Heart right ventricle (tissue), 16 donors: ENCODE data around the gene THSD7B. TPM values are rescaled to one million over a fixed set of nuclear protein-coding genes. Genes with fewer than 3 reads are reported as not detected.

Experiments used
- ATAC-seq, 8 donors: fragments of 200-7000 bp; cut with Tn5 transposase; one replicate each; pipeline ENCODE4 v1.9.1; 2020; ENCODE audit warnings: mild to moderate bottlenecking in 8 of 8, moderate library complexity in 8 of 8, moderate number of reproducible peaks in 1 of 8
- DNase-seq, 2 donors: peaks; one replicate each; pipeline ENCODE4 v3.0.0-alpha.2; 2020
- H3K27ac ChIP-seq, 10 donors: fragments of 200-600 bp; sonication (generic) in 2 of 10; one replicate each; pipeline versions ENCODE4 v1.5.0 to v1.8.0; 2020 to 2022; ENCODE audit warnings: mild to moderate bottlenecking in 3 of 10
- H3K27me3 ChIP-seq, 7 donors: fragments of 200-600 bp; one replicate each; pipeline ENCODE4 v1.8.0; 2021 to 2022; ENCODE audit warnings: mild to moderate bottlenecking in 2 of 7
- H3K36me3 ChIP-seq, 9 donors: fragments of 200-600 bp; sonication (generic) in 1 of 9; one replicate each; pipeline versions ENCODE4 v1.5.0 to v1.8.0; 2020 to 2022; ENCODE audit warnings: mild to moderate bottlenecking in 2 of 9
- H3K4me1 ChIP-seq, 9 donors: fragments of 200-600 bp; sonication (generic) in 1 of 9; one replicate each; pipeline versions ENCODE4 v1.5.0 to v1.8.0; 2020 to 2022; ENCODE audit warnings: mild to moderate bottlenecking in 4 of 9
- H3K4me3 ChIP-seq, 10 donors: fragments of 200-600 bp; sonication (generic) in 2 of 10; one replicate each; pipeline versions ENCODE4 v1.5.0 to v1.8.0; 2020 to 2022; ENCODE audit warnings: mild to moderate bottlenecking in 7 of 10, moderate library complexity in 2 of 10
- H3K9me3 ChIP-seq, 11 donors: fragments of 200-600 bp in 10 of 11; sonication (generic) in 2 of 11; one replicate each; pipeline versions ENCODE4 v1.5.0 to v1.8.0; 2013 to 2022; ENCODE audit warnings: mild to moderate bottlenecking in 2 of 11, control low read depth in 1 of 11, moderate library complexity in 1 of 11
- CTCF ChIP-seq, 9 donors: fragments of 200-600 bp; sonication (generic) in 2 of 9; IDR thresholded peaks; one replicate each; pipeline versions ENCODE4 v1.5.0 to v1.8.0; 2021 to 2022; ENCODE audit warnings: antibody characterized with exemption in 9 of 9, mild to moderate bottlenecking in 5 of 9, moderate library complexity in 1 of 9
- WGBS, 2 donors: extraction: QIAGEN DNeasy Blood & Tissue Kit; methylation state at CpG; one replicate each; pipeline ENCODE4 v1.1.7; 2013; ENCODE audit warnings: inconsistent platforms in 1 of 2; 5-methylcytosine and 5-hydroxymethylcytosine counted together
- intact Hi-C, 10 donors: fragments of 100-400 bp; cut with DNase I; formaldehyde crosslinking; loops; one replicate each; pipeline versions ENCODE4 v1.11.1 to v1.14.2; 2022
- polyA plus RNA-seq, 2 donors: library from polyadenylated mRNA; stranded (reverse); fragments of 200-250 nt; gene quantifications; one replicate each; pipeline ENCODE4 v1.2.3, GENCODE V29; 2013
- total RNA-seq, 10 donors: library from RNA; stranded (reverse); fragmentation: NEBNext Ultra II Directional in 3 of 10; extraction: Animal tissue kit (Norgen Biotek cat#: 25700) in 3 of 10; gene quantifications; one replicate each; pipeline versions ENCODE4 v1.2.1 to v1.2.4, GENCODE V29; 2021 to 2023
- donor health status: Arrhythmogenic right ventricular cardiomyopathy.
- donor health status: ischemic (EF 13 %, LVEDD 7.1; RV severe dilation, severe dysfunction).
- donor health status: healthy with polysubstance abuse.
- donor health status: DM: no; HTN: yes; CAD: no.
- donor health status: DM: no; HTN: no; CAD: no.
- donor health status: ischemic (EF 25% LVEDD 6.9; RV normal size, moderate dysfunction).
- donor health status: ischemic (EF 25% LVEDD 5.7; RV mildly dilated, moderate dysfunction).
- donor health status: healthy.
- donor health status: DM: yes; HTN: yes; CAD: no.
- donor health status: Ischemic cardiomyopathy.
- donor health status: ischemic (EF 35%, LVEDD 5.7; RV mildly dilated, moderate dysfunction).
- donor health status: nonischemic (EF 11% LVEDD 7.7; RV severe dilation, severe dysfunction).
- donor health status: DM: yes; HTN: yes; CAD: no.
- donor health status: PGD.
- donor health status: ischemic (EF 29% LVEDD 5.4; RV normal size, mild dysfunction).
- donor health status: nonischemic (EF 23%, LVEDD 6.1; RV moderate dilation, normal function).

The THSD7B gene
- total and polyA plus RNA-seq, 12 donors: 0.01 to 0.39 (median 0.18) TPM

DNA sequence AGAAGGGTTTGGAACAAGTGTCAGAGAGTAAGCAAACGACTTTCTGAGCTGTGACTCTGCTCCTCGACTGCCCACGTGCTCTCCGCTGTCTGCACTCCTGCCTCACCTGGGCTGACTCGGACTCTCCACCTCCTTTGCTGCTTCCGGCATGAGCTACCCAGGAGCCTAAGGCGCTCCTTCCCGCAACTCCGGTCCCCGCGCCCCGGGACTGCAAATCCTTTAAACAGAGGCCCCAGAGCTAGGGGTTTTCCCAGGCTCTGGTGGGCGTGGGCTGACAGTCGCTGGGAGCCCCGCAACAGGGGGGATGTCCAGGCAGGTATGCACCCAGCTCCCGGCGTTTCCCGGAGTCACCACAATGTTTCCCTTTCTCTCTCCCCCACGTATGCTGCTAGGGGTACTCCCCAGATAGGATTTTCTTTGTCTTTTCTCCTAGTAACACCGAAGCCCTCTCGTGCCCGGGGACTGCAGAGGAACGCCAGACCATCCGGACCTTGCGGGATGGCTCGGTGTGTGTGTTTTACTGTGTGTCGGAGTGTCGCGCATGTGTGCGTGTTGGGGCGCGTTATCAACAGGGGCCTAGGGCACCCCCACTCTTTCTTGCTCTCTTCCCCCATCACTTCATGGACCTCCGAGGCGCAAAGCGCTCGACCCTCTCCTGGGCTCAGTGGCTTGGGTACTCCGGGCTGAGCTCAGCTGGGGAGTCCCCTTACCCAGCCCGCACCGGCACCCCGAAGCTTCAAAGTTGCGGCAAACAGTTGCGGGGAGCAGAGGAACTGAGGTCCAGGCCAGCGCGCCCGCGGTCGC, 691 bp upstream of the THSD7B start:
- H3K4me1 ChIP-seq: peaks cover 0 to 25% (median 8%) of the 10 kb centered on the region in 9 donors
- intact Hi-C loops: no loop called here
- peak overlapping the region; percentile 40 to 63 (median 50) for H3K4me3 ChIP-seq
- TF ChIP-seq CTCF (IDR thresholded peaks at IDR 0.05): no peak
- H3K27ac ChIP-seq: no peak overlapping the region
- no peaks in the 10 kb centered on the region for H3K9me3 ChIP-seq
- no peaks in the 10 kb centered on the region for H3K36me3 ChIP-seq
- 0 to 2% methylated on average over 46 to 47 of the region's 47 CpGs for WGBS, 2 donors
- no peak for DNase-seq
- peak in 4 of 8 donors; percentile 37 to 47 (median 42) for ATAC-seq
- H3K27me3 ChIP-seq: peaks cover 16 to 64% (median 47%) of the 10 kb centered on the region in 7 donors

DNA sequence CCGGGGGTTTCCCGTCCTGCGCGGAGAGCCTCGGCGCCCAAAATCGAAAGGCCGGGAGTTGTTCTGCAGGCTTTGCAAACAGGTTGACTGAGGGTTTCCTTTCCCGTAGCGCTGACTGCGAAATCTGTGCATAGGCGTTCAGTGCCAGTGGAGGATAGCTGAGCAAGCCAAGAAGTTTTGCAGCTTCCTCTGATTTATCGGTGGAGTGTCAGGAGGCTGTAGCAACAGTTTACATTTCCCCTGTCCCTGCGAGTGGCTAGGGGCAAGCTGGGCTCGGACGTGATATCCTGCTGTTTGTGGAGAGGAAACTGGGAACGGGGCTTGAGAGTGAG, 694 bp downstream of the THSD7B start:
- no peak for TF ChIP-seq CTCF (IDR thresholded peaks at IDR 0.05)
- no peak for DNase-seq

DNA sequence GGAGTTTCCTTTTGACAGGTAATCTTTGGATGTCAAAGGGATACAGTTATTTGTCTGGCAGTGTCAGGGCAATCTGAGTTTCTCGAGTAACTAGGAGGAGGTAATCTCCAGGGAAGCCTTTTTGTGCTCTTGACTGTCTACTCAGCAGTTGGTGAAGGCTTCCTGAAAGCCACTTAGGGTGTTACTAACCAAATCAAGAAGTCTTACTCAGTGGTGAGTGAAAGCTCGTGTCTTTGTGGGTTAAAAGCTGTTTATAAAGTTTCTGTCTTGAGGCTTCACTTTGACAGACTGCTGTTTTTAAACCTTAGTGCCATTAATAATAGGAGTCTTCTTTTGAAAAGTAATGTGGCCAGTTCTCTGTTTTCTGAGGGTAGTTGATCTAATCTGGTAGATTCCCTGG, 1.7 kb downstream of the THSD7B start:
- H3K36me3 ChIP-seq: no peaks in the 10 kb centered on the region
- intact Hi-C loops: no loop called here
- 21 to 28% methylated on average over 2 of the region's 2 CpGs for WGBS, 2 donors
- DNase-seq: no peak
- H3K4me3 ChIP-seq: no peak overlapping the region
- H3K9me3 ChIP-seq: no peaks in the 10 kb centered on the region
- no peak for TF ChIP-seq CTCF (IDR thresholded peaks at IDR 0.05)
- H3K27ac ChIP-seq: no peak overlapping the region
- ATAC-seq: no peak
- peaks cover 0 to 25% (median 8%) of the 10 kb centered on the region in 9 donors for H3K4me1 ChIP-seq
- peaks cover 16 to 79% (median 52%) of the 10 kb centered on the region in 7 donors for H3K27me3 ChIP-seq

More for the DNA sequence above, 694 bp downstream of the THSD7B start:
- intact Hi-C loops: no loop called here
- 1% methylated on average over 17 of the region's 17 CpGs for WGBS, 2 donors
- Histone ChIP-seq H3K36me3 (no peaks in the 10 kb centered on the region), H3K9me3 (no peaks in the 10 kb centered on the region), H3K4me3 (peak overlapping the region in 9 of 10 donors; percentile 42 to 63 (median 50)), H3K27me3 (peaks cover 16 to 75% (median 52%) of the 10 kb centered on the region in 7 donors), H3K4me1 (peaks cover 0 to 25% (median 8%) of the 10 kb centered on the region in 9 donors), H3K27ac (no peak overlapping the region)
- peak in 3 of 8 donors; percentile 8 to 46 (median 21) for ATAC-seq

GRCh38 chr2:136769871-136770270, 4.5 kb downstream of the THSD7B start:
- peaks cover 0 to 15% (median 6%) of the 10 kb centered on the region in 9 donors for H3K4me1 ChIP-seq
- no peaks in the 10 kb centered on the region for H3K9me3 ChIP-seq
- intact Hi-C loops: no loop called here
- H3K4me3 ChIP-seq: no peak overlapping the region
- no peak overlapping the region for H3K27ac ChIP-seq
- no peak for TF ChIP-seq CTCF (IDR thresholded peaks at IDR 0.05)
- H3K27me3 ChIP-seq: peaks cover 11 to 68% (median 42%) of the 10 kb centered on the region in 7 donors
- DNase-seq (no peak), ATAC-seq (no peak)
- WGBS, 2 donors: 78 to 79% methylated on average over 6 of the region's 6 CpGs
- H3K36me3 ChIP-seq: no peaks in the 10 kb centered on the region
